AG04450 (cell line): ENCODE results near the gene PIGB. TPM values are rescaled to one million over a fixed set of nuclear protein-coding genes. Genes with fewer than 3 reads are reported as not detected.

ENCODE experiments used
- CTCF ChIA-PET: fragments of 300-600, 350-600 bp; formaldehyde crosslinking; extraction: SDS; loops from one replicate; lab custom pipeline; 2022; ENCODE audit warnings: antibody characterized with exemption, inconsistent platforms; lab: Charles Lee
- POLR2A ChIA-PET: fragments of 350-600 bp; formaldehyde crosslinking; extraction: SDS; loops from one replicate; lab custom pipeline; 2021; ENCODE audit warnings: antibody characterized with exemption, inconsistent platforms; lab: Yijun Ruan, JAX
- DNase-seq: peaks from one replicate; pipeline ENCODE4 v3.0.0-alpha.2; 2011; ENCODE audit warnings: low read depth, low spot score
- H3K27ac ChIP-seq: one replicate; pipeline ENCODE4 v1.5.1; 2012; ENCODE audit warnings: low read depth, low read length, control low read depth
- H3K27me3 ChIP-seq: one replicate; pipeline ENCODE4 v1.6.0; 2012; ENCODE audit warnings: low read length; ENCODE audit not compliant: control insufficient read depth, insufficient read depth
- H3K4me3 ChIP-seq: 2 replicates; pipeline ENCODE4 v1.5.1; 2011; ENCODE audit warnings: mild to moderate bottlenecking, low read depth, low read length, control low read depth
- H3K9me3 ChIP-seq: 2 replicates; pipeline ENCODE4 v1.5.1; 2012; ENCODE audit warnings: low read length; ENCODE audit not compliant: control insufficient read depth, insufficient read depth
- polyA plus RNA-seq: library from polyadenylated mRNA; depleted of rRNA; stranded (reverse); fragments of >200 nt; gene quantifications from 2 replicates; pipeline ENCODE4 v1.2.3, GENCODE V29; 2011
- TF ChIP-seq, protein P1 (sequence below): IDR thresholded peaks from 2 replicates; pipeline ENCODE4 v1.5.1; 2011; ENCODE audit warnings: low read depth, low read length, control low read depth, inconsistent platforms

The PIGB gene
- polyA plus RNA-seq, 1 experiment = 19.6 TPM

DNA sequence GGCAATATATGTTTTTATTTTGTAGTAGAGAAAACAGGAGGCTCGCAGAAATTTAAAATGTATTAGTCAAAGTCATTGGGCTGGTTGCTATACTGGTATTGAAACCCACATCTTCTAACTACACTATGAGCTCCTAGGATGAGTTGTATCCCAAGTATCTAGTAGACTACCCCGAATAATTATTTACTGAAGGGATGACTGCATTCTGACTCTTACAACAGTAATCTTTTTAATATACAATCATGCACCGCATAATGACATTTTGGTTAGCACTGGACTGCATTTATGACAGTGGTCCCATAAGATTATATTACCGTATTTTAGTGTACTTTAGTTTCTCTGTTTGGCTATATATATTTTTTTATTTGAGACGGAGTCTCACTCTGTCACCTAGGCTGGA lies 15.3 kb downstream of the PIGB start:
- DNase-seq = peak; percentile 29
- Histone ChIP-seq H3K9me3 (no peaks in the 10 kb centered on the region), H3K4me3 (no peak overlapping the region), H3K27me3 (no peaks in the 10 kb centered on the region), H3K27ac (peak overlapping the region; percentile 34)
- ChIA-PET CTCF (interaction anchor here (0.6 kb wide), 1 partner anchor 117 kb away, joined by 4 read pairs; no protein-coding TSS in a partner anchor), POLR2A (interaction anchor here (0.5 kb wide), 1 partner anchor 11 kb away, joined by 7 read pairs; no protein-coding TSS in a partner anchor)
- TF ChIP-seq, protein P1, sequence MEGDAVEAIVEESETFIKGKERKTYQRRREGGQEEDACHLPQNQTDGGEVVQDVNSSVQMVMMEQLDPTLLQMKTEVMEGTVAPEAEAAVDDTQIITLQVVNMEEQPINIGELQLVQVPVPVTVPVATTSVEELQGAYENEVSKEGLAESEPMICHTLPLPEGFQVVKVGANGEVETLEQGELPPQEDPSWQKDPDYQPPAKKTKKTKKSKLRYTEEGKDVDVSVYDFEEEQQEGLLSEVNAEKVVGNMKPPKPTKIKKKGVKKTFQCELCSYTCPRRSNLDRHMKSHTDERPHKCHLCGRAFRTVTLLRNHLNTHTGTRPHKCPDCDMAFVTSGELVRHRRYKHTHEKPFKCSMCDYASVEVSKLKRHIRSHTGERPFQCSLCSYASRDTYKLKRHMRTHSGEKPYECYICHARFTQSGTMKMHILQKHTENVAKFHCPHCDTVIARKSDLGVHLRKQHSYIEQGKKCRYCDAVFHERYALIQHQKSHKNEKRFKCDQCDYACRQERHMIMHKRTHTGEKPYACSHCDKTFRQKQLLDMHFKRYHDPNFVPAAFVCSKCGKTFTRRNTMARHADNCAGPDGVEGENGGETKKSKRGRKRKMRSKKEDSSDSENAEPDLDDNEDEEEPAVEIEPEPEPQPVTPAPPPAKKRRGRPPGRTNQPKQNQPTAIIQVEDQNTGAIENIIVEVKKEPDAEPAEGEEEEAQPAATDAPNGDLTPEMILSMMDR = no peak

DNA sequence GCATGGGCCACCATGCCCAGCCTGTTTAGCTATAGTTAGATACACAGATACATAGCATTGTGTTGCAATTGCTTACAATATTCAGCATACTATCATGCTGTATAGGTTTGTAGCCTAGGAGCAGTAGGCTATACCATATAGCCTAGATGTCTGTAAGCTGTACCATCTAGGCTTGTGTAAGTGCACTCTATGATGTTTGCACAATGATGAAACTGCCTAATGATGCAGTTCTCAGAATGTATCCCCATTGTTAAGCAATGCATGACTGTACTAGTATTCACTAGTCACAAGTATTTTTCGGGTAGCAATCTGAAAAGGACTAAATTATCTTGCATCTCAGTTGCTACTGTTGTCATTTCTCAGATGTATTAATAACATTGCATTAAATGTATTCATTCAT lies 16.0 kb downstream of the PIGB start:
- DNase-seq = peak; percentile 38
- CTCF ChIA-PET = interaction anchor here (0.6 kb wide), 1 partner anchor 118 kb away, joined by 4 read pairs; no protein-coding TSS in a partner anchor
- H3K27me3 ChIP-seq = no peaks in the 10 kb centered on the region
- POLR2A ChIA-PET = no interaction called here
- TF ChIP-seq, protein P1 = no peak
- H3K27ac ChIP-seq = peak overlapping the region; percentile 34
- H3K4me3 ChIP-seq = no peak overlapping the region
- H3K9me3 ChIP-seq = no peaks in the 10 kb centered on the region

DNA sequence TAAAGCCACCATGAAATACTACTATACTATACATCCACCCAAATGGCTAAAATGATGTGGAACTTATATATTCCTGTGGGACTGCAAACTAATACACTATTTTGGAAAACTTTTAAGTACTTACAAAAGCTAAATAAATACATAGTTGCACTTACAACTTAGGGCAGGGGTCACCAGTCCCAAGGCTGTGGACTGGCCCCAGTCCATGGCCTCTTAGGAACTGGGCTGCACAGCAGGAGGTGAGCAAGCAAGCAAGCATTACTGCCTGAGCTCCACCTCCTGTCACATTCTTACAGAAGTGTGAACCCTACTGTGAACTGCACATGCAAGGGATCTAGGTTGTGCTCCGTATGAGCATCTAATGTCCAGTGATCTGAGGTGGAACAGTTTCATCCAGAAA lies 18.1 kb downstream of the PIGB start:
- Histone ChIP-seq H3K4me3 (no peak overlapping the region), H3K27ac (no peak overlapping the region), H3K9me3 (no peaks in the 10 kb centered on the region), H3K27me3 (no peaks in the 10 kb centered on the region)
- TF ChIP-seq, protein P1 = no peak
- DNase-seq = no peak
- POLR2A ChIA-PET = no interaction called here
- CTCF ChIA-PET = no interaction called here

DNA sequence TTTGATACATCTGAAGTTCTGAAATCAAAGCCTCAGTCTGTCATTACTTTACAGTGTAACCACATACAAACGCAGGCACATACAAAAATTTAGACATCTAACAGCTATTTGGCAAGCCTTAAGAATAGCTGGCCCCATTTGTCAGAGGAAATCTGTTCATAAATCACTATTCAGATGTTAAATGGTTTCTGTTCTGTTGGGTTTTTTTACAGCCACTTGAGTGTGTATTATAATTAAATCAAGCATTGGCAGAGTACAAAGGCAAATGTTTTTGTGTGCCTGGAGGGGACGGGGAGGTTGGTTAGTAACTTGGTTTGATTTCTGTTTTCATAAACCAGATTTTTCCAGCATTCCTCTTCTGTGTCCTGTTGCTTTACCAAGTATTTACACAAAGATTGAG lies 24.1 kb downstream of the PIGB start:
- no peak overlapping the region for H3K27ac ChIP-seq
- DNase-seq = no peak
- CTCF ChIA-PET = no interaction called here

DNA sequence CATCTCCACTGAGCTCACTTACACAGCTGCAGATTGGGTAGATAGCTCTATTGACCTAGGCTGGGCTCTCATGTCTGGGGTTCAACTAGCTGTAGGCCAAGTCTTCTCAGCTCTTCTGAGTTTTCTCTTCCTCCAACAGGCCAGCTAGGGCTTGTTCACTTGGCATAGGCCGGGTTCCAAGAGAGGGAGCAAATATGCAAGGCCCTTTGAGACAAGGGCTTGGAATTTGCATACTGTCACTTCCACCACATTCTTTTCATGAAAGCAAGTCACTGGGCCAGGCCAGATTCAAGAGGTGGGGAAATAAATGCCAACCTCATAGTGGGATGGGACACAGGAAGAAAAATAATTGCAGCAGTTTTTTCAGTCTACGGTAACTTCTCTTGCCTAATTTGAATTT lies 25.2 kb downstream of the PIGB start:
- POLR2A ChIA-PET = no interaction called here
- TF ChIP-seq, protein P1 = no peak
- DNase-seq = no peak
- Histone ChIP-seq H3K27ac (no peak overlapping the region), H3K27me3 (no peaks in the 10 kb centered on the region), H3K9me3 (no peaks in the 10 kb centered on the region), H3K4me3 (no peak overlapping the region)
- CTCF ChIA-PET = no interaction called here

More for the DNA sequence above, 24.1 kb downstream of the PIGB start:
- POLR2A ChIA-PET = no interaction called here
- H3K9me3 ChIP-seq = no peaks in the 10 kb centered on the region
- H3K27me3 ChIP-seq = no peaks in the 10 kb centered on the region
- no peak overlapping the region for H3K4me3 ChIP-seq
- TF ChIP-seq, protein P1 = no peak
